Right atrium auricular region (tissue), 2 donors: ENCODE measurements around the gene VRK1. TPM values are rescaled to one million over a fixed set of nuclear protein-coding genes. Genes with fewer than 3 reads are reported as not detected.

Source experiments
- DNase-seq: peaks from one replicate; pipeline ENCODE4 v3.0.0-alpha.2; 2019; ENCODE audit warnings: low spot score
- H3K27ac ChIP-seq, 2 donors: fragments of 200-600 bp; sonication (generic); 1 replicate in 1 of 2; 2 replicates in 1 of 2; pipeline ENCODE4 v1.5.1; 2016 to 2019
- H3K27me3 ChIP-seq, 2 donors: fragments of 200-600 bp; sonication (generic); one replicate each; pipeline versions ENCODE4 v1.5.1 to v1.6.0; 2017 to 2019
- H3K36me3 ChIP-seq: fragments of 200-600 bp; sonication (generic); one replicate; pipeline ENCODE4 v1.5.1; 2016
- H3K4me1 ChIP-seq, 2 donors: fragments of 200-600 bp; sonication (generic); one replicate each; pipeline versions ENCODE4 v1.5.1 to v1.6.0; 2017 to 2019
- H3K4me3 ChIP-seq, 2 donors: fragments of 200-600 bp; sonication (generic); 1 replicate in 1 of 2; 2 replicates in 1 of 2; pipeline ENCODE4 v1.5.1; 2017 to 2019; ENCODE audit warnings: mild to moderate bottlenecking in 1 of 2, moderate library complexity in 1 of 2
- H3K9me3 ChIP-seq, 2 donors: fragments of 200-600 bp; sonication (generic); one replicate each; pipeline ENCODE4 v1.5.1; 2019
- CTCF ChIP-seq, 2 donors: fragments of 200-600 bp; sonication (generic); IDR thresholded peaks; one replicate each; pipeline ENCODE4 v1.5.1; 2019; ENCODE audit warnings: antibody characterized with exemption in 2 of 2
- total RNA-seq, 2 donors: library from RNA; depleted of rRNA; stranded (reverse); fragments of >200 nt; gene quantifications; one replicate each; pipeline ENCODE4 v1.1.0, GENCODE V29; 2016

VRK1 gene
- total RNA-seq, 2 donors from 2014 or later: 8.7 to 10.0 TPM

GRCh38 chr14:96914571-96915128, 117.5 kb downstream of the VRK1 start:
- Histone ChIP-seq H3K36me3 (no peaks in the 10 kb centered on the region), H3K27ac (no peak overlapping the region), H3K27me3 (no peaks in the 10 kb centered on the region), H3K4me3 (no peak overlapping the region), H3K9me3 (peaks cover 0 to 7% of the 10 kb centered on the region in 2 donors), H3K4me1 (no peaks in the 10 kb centered on the region)
- DNase-seq: no peak
- no peak for TF ChIP-seq CTCF (IDR thresholded peaks at IDR 0.05)

DNA sequence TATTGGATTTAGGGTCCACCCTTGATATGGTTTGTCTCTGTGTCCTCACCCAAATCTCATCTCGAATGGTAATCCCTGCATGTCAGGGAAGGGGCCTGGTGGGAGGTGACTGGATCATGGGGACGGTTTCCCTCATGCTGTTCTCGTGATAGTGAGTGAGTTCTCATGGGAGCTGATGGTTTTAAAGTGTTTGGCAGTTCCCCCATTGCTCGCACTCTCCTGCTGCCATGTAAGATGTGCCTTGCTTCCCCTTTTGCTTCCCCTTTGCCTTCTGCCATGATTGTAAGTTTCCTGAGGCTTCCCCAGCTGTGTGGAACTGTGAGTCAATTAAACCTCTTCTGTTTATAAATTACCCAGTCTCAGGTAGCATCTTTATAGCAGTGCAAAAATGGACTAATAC, 118.3 kb downstream of the VRK1 start:
- DNase-seq: no peak
- H3K4me1 ChIP-seq: no peaks in the 10 kb centered on the region
- TF ChIP-seq CTCF (IDR thresholded peaks at IDR 0.05): no peak
- H3K27me3 ChIP-seq: no peaks in the 10 kb centered on the region
- H3K36me3 ChIP-seq: no peaks in the 10 kb centered on the region
- no peaks in the 10 kb centered on the region for H3K9me3 ChIP-seq
- no peak overlapping the region for H3K27ac ChIP-seq
- no peak overlapping the region for H3K4me3 ChIP-seq

DNA sequence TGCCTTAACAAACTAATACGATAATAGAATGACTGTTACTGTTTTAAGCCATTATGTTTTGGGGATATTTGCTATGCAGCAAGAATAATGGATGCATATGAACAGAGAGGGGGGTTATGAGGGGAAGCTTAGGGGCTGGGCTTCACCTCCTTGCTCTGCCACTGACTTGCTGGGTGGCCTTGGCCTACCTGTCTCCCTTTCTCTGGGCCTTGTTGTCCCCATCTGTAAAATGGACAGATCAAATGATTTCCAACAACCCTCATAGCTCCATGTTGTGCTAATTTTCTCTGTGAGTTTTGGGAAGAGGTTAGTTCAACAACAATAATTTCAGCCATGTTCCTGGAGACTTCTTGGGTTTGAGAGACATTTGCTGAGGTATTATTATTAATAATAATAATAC, 119.6 kb downstream of the VRK1 start:
- Histone ChIP-seq H3K4me3 (no peak overlapping the region), H3K27ac (no peak overlapping the region), H3K4me1 (no peaks in the 10 kb centered on the region), H3K27me3 (no peaks in the 10 kb centered on the region), H3K9me3 (no peaks in the 10 kb centered on the region), H3K36me3 (no peaks in the 10 kb centered on the region)
- TF ChIP-seq CTCF (IDR thresholded peaks at IDR 0.05): no peak
- no peak for DNase-seq

GRCh38 chr14:96917442-96917963, 120.3 kb downstream of the VRK1 start:
- DNase-seq: no peak
- Histone ChIP-seq H3K4me1 (no peaks in the 10 kb centered on the region), H3K9me3 (peaks cover 0 to 2% of the 10 kb centered on the region in 2 donors), H3K36me3 (no peaks in the 10 kb centered on the region), H3K27me3 (no peaks in the 10 kb centered on the region), H3K4me3 (no peak overlapping the region), H3K27ac (no peak overlapping the region)
- no peak for TF ChIP-seq CTCF (IDR thresholded peaks at IDR 0.05)

- no peak for DNase-seq
- no peaks in the 10 kb centered on the region for H3K36me3 ChIP-seq
- no peak for TF ChIP-seq CTCF (IDR thresholded peaks at IDR 0.05)
- H3K27me3 ChIP-seq: no peaks in the 10 kb centered on the region
- peaks cover 0 to 3% of the 10 kb centered on the region in 2 donors for H3K9me3 ChIP-seq
- H3K4me1 ChIP-seq: no peaks in the 10 kb centered on the region
- no peak overlapping the region for H3K27ac ChIP-seq
- no peak overlapping the region for H3K4me3 ChIP-seq
Observed at GRCh38 chr14:96920023-96920422, 122.8 kb downstream of the VRK1 start.

- DNase-seq: no peak
- Histone ChIP-seq H3K4me3 (no peak overlapping the region), H3K36me3 (no peaks in the 10 kb centered on the region), H3K27me3 (no peaks in the 10 kb centered on the region), H3K4me1 (no peaks in the 10 kb centered on the region), H3K9me3 (peaks cover 0 to 3% of the 10 kb centered on the region in 2 donors), H3K27ac (no peak overlapping the region)
- no peak for TF ChIP-seq CTCF (IDR thresholded peaks at IDR 0.05)
Observed at GRCh38 chr14:96920820-96921219, 123.6 kb downstream of the VRK1 start.
